ENCODE data around the gene CCDC88B.
A peak's percentile ranks its signal among the peaks of the same experiment; 100 is the strongest.
"Not testable (repeated sequence)": the region's sequence is repeated elsewhere in the genome, so short reads cannot be mapped to it uniquely, and the experiment has no call there.

Gene CCDC88B

DNA sequence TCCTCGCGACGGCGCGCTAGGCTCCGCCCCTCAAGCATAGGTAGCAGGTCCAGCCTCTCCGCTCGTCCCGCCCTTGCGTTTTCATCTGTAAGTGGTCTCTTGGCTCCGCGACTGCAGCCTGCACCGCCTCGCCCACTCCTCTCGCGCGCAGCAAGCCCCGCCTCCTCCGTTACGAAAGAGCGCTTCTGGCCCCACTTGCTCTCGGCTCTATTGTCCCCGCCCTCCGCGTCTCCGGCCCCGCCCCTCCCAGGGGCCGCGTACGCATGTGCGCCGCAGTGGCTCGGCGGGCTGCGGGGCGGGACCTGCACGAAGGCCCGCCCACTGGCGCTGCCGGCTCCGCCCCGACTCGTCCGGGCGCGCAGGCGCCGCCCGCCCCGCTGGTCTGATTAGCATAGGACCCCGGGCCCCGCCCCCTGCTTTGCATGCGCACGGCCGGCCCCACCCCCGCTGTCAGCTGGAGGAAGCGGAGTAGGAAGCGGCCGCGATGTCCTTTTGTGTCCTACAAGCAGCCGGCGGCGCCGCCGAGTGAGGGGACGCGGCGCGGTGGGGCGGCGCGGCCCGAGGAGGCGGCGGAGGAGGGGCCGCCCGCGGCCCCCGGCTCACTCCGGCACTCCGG, 34.8 kb upstream of the CCDC88B start, which contains the start of gene ESRRA:
TSS of gene ESRRA (plus strand) at position 450 of the 616 bp plus-strand sequence. CDS start 1,656 bp downstream, outside the sequence.
- peak; percentile 96 for FAIRE-seq
- peak; percentile 97 for DNase-seq (ENCODE audit: insufficient read length, low spot score)

DNA sequence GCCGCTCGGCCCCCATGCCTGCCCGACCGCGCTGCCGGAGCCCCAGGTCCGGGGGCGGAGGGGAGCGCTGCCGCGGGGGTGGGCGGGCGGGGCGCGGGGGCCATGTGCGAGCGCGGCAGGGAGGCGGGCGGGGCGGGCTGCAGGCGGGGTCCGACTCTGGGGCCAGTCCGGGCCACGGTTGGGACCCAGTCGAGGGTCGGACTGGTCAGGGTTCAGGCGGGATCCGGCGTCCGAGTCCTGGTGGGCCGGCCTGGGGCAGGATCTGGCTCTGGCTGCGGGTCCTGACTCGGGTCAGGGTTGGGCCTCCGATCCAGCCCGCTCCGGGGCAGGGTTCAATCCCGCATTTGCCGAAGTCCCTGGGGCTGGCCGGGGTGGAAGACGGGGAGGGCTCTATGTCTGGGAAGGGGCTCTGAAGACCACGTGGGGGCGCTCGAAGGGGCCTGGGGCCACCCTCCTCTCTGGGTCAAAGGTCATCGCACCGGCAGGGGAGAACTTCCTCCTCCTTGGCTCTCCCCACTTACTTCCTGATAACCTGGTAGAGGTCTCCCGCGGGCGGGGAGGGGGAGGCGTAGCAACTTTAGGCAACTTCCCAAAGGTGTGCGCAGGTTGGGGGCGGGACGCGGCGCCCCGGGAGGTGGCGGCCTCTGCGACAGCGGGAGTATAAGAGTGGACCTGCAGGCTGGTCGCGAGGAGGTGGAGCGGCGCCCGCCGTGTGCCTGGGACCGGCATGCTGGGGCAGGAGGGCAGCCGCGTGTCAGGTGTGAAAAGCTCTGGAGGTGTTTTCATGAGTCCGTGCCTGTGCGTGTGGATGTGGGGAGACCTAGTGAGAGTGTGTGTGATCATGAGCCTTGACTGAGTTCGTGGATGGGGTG, 34.1 kb upstream of the CCDC88B start:
- peak; percentile 88 for FAIRE-seq
- DNase-seq (ENCODE audit: insufficient read length, low spot score), result no peak

DNA sequence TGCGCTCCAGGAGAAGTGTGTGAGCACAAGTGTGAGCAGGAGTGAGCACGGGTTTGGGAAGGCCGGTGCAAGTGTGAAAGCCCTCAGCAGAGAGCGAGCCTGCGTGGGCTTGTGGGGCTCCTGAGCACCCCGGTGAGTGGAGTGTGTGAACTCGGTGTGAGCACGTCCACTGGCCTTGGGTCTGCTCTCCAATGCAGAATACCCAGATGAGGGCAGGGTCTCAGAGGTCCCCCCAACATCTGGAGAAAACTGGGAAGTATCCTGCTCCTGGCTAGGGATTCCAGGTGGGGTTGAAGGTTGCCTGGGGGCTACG, 33.5 kb upstream of the CCDC88B start:
- DNase-seq (ENCODE audit: insufficient read length, low spot score), result no peak
- FAIRE-seq, result no peak

DNA sequence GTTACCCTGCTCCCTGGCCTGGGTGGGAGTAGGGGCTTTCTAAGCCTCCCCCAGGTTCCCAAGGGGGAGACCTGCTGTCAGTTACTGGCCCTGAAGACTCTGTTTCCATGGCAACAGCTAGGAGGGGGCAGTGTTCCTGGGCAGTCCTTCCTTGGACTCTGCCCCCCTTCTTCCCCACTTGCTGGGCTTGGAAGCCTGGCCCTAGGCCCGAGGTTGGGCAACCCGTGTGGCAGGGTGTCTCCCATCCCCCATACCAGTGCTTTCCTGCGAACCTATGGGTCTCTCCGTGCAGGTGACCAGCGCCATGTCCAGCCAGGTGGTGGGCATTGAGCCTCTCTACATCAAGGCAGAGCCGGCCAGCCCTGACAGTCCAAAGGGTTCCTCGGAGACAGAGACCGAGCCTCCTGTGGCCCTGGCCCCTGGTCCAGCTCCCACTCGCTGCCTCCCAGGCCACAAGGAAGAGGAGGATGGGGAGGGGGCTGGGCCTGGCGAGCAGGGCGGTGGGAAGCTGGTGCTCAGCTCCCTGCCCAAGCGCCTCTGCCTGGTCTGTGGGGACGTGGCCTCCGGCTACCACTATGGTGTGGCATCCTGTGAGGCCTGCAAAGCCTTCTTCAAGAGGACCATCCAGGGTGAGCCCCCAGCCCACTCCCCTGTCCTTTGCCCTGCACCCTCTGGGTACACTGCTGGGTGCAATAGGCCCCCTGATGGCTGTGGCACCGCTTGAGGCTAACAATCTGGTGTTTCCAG, 33.0 kb upstream of the CCDC88B start:
- DNase-seq (ENCODE audit: insufficient read length, low spot score) (no peak), FAIRE-seq (no peak)

DNA sequence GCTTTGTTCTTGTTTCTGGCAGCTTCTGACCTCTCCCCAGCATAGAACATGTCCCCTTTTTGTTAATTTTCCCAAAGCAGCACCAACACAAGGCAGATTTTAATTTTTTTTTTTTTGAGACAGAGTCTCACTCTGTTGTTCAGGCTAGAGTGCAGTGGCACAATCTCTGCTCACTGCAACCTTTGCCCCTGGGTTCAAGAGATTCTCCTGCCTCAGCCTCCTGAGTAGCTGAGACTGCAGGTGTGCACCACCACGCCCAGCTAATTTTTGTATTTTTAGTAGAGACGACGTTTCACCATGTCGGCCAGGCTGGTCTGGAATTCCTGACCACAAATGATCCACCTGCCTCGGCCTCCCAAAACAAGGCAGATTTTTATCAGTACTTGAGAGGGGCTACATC, 32.2 kb upstream of the CCDC88B start:
- DNase-seq (ENCODE audit: insufficient read length, low spot score); FAIRE-seq: not testable (repeated sequence)

DNA sequence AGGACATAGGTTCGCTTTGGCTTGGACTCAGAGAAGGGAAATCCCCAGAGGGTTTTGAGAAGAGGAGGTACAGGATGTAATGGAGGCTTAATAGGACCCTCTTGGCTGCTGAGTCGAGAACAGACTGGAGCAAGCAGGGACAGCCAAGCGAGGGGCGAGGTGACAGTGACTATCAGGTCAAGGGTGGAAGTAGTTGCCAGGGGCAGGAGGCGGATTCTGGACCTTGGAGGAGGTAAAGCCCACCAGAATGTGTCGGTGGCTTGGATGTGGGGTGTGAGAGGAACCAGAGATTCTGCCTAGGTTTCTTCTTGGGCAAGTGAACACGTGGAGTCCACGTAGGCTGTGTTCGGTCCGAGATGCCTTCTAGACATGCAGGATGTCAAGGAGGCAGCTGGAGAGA, 27.1 kb upstream of the CCDC88B start:
- DNase-seq (ENCODE audit: insufficient read length, low spot score) (no peak), FAIRE-seq (no peak)

DNA sequence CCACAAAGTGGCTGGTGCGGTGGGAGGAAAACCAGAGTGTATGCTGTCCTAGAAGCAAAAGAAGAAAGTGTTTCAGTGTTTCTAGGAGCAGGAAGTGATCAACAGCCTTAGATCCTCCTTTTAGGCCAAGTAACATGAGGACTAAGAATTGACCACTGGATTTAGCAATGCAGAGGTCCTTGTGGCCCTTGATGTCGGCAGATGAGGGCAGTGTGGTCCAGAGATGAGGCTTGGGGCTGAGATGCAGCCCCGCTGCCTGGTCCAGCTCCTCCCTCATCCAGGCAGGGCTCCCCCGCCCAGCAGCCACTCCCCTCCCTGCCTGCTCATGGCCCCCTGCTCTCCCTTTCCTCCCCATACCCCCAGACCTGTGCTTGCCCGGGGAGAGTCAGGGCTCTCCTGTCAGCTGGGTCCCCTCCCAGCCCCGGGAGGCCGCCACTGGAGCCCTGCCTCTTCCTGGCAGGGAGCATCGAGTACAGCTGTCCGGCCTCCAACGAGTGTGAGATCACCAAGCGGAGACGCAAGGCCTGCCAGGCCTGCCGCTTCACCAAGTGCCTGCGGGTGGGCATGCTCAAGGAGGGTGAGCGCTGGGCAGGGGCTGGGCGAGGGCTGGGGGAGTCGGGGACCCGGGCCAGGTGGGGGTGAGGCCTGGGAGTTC, 26.4 kb upstream of the CCDC88B start:
- DNase-seq (ENCODE audit: insufficient read length, low spot score) (no peak), FAIRE-seq (no peak)

DNA sequence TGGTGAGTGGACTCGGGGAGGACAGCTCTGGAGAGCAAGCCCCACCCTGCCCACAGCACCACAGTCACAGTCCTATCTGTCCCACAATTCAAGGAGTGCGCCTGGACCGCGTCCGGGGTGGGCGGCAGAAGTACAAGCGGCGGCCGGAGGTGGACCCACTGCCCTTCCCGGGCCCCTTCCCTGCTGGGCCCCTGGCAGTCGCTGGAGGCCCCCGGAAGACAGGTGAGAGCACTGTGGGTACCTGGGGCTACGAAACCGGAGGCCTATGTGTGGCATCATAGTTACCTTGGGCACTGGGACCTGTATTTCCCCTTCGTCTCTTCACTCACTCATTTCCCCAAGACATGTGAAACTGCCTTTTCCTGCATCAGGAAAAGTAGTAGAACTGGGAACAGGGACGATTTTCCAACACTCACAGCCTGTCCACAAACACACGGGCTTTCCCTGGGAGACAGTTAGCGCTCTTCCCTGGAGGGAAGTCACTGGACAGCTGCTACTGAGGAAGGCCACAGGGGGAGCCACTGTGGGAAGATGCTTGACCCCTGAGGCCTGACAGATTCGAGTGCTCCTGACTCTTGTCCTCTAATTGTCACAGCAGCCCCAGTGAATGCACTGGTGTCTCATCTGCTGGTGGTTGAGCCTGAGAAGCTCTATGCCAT, 25.7 kb upstream of the CCDC88B start:
- no peak for FAIRE-seq
- DNase-seq (ENCODE audit: insufficient read length, low spot score), result no peak

DNA sequence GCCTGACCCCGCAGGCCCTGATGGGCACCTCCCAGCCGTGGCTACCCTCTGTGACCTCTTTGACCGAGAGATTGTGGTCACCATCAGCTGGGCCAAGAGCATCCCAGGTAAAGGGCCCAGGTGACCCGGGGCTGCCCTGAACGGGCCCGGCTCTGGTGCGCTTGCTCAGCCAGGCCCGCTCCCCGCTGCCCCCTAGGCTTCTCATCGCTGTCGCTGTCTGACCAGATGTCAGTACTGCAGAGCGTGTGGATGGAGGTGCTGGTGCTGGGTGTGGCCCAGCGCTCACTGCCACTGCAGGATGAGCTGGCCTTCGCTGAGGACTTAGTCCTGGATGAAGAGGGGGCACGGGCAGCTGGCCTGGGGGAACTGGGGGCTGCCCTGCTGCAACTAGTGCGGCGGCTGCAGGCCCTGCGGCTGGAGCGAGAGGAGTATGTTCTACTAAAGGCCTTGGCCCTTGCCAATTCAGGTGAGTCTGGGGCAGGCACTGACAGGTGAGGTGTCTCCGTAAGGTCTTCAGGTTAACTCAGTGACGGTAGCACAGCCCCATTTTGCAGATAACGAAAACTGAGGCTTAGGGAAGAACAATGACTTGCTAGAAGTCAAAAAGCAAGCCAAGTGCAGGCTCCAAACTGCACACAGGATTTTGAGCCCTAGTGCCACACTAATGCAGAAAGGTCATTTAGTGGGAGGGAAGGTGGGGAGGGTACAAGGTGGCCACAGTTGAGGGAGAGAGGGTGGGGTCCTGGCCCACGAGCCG, 25.0 kb upstream of the CCDC88B start:
- DNase-seq (ENCODE audit: insufficient read length, low spot score) (no peak), FAIRE-seq (no peak)

DNA sequence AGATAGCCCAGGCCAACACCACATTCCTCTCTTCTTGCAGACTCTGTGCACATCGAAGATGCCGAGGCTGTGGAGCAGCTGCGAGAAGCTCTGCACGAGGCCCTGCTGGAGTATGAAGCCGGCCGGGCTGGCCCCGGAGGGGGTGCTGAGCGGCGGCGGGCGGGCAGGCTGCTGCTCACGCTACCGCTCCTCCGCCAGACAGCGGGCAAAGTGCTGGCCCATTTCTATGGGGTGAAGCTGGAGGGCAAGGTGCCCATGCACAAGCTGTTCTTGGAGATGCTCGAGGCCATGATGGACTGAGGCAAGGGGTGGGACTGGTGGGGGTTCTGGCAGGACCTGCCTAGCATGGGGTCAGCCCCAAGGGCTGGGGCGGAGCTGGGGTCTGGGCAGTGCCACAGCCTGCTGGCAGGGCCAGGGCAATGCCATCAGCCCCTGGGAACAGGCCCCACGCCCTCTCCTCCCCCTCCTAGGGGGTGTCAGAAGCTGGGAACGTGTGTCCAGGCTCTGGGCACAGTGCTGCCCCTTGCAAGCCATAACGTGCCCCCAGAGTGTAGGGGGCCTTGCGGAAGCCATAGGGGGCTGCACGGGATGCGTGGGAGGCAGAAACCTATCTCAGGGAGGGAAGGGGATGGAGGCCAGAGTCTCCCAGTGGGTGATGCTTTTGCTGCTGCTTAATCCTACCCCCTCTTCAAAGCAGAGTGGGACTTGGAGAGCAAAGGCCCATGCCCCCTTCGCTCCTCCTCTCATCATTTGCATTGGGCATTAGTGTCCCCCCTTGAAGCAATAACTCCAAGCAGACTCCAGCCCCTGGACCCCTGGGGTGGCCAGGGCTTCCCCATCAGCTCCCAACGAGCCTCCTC, 24.1 kb upstream of the CCDC88B start:
- not testable (repeated sequence) for DNase-seq (ENCODE audit: insufficient read length, low spot score); FAIRE-seq

DNA sequence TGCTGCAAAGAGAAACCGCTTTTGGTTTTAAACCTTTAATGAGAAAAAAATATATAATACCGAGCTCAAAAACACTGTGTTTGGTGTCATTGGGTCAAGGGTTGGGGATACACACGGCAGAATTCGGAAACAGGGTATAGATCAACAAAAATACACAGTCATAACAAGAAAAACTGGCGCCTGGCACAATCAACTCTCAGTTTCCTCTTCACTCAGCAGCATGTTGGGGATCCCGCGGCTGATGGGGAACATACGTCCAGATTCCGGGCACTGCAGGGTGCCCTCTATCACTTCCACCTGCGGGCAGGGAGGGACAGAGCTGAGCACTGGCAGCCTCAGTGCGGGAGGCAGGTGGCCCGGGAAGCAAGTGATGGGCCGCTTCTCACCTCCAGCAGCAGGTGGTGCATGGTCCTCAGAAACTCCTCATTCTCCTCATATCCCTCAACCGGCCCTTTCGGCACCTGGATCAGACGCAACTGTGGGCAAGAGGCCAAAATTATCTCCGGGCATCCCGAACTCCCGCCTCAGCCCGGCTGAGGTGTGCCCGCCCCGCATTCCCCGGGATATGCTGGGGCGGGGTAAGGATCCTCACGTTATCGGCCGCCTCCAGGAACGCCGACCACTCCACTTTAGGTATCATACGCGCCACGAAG, 23.2 kb upstream of the CCDC88B start:
- peak; percentile 54 for FAIRE-seq
- DNase-seq (ENCODE audit: insufficient read length, low spot score), result no peak

DNA sequence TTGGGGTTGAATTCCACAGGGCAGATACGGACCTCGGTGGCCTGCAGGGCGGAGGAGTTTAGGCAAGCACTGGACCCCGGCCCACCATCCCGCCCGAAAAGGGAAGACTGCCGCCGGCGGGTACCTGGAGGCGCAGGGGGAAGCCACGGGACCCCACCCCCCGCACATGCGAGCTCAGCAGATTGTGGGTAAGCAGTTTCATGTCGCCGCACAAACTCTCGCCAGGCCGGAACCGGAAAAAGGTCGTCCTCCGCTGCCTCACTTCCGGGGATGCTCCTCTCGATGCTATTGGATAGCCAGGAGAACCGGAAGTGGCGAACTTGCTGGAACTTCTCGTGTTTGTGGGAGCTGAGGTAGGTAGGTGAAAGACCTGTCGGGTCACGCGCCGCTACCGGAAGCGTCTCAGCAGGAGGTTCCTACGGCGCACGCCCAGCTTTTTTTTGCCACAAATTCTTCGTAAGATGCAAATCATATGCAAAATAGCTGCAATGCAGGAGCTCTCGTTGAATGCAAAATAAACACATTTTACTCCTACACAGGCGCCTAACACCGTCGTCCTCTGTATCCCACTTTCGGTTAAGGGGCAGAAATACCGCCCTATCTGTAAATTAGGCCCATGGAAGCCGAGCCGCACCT, 22.6 kb upstream of the CCDC88B start, which contains the start of gene TRMT112:
TSS of gene TRMT112 (minus strand) at position 235 of the 636 bp plus-strand sequence. CDS start at position 202, 33 bp downstream.
- FAIRE-seq (peak; percentile 100), DNase-seq (ENCODE audit: insufficient read length, low spot score) (peak; percentile 98)

DNA sequence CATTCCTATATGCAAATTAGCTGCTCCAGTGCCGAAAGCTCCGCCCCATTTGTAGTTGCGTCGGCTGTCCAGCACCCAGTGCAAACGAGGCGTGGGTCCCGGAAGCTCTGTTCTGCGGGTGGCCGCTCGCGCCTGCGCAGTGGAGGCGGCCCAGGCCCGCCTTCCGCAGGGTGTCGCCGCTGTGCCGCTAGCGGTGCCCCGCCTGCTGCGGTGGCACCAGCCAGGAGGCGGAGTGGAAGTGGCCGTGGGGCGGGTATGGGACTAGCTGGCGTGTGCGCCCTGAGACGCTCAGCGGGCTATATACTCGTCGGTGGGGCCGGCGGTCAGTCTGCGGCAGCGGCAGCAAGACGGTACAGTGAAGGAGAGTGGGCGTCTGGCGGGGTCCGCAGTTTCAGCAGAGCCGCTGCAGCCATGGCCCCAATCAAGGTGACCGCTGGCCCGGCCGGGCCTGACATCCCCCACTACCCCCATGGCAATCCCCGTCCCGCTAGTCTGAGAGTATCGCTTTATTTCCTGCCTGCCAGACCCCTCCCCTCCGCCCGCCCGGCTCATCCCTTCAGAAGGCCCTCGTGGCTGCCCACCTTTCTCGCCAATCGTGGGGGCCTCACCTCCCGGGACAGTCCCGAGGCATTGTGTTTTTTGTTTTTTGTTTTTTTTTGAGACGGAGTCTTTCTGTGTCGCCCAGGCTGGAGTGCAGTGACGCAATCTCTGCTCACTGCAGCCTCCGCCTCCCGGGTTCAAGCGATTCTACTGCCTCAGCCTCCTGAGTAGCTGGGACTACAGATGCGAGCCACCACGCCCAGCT, 21.8 kb upstream of the CCDC88B start, which contains the start of gene PRDX5:
TSS of gene PRDX5 (plus strand) at position 161 of the 805 bp plus-strand sequence. CDS start at position 256, 95 bp downstream.
- DNase-seq (ENCODE audit: insufficient read length, low spot score), result peak; percentile 94
- no peak for FAIRE-seq

DNA sequence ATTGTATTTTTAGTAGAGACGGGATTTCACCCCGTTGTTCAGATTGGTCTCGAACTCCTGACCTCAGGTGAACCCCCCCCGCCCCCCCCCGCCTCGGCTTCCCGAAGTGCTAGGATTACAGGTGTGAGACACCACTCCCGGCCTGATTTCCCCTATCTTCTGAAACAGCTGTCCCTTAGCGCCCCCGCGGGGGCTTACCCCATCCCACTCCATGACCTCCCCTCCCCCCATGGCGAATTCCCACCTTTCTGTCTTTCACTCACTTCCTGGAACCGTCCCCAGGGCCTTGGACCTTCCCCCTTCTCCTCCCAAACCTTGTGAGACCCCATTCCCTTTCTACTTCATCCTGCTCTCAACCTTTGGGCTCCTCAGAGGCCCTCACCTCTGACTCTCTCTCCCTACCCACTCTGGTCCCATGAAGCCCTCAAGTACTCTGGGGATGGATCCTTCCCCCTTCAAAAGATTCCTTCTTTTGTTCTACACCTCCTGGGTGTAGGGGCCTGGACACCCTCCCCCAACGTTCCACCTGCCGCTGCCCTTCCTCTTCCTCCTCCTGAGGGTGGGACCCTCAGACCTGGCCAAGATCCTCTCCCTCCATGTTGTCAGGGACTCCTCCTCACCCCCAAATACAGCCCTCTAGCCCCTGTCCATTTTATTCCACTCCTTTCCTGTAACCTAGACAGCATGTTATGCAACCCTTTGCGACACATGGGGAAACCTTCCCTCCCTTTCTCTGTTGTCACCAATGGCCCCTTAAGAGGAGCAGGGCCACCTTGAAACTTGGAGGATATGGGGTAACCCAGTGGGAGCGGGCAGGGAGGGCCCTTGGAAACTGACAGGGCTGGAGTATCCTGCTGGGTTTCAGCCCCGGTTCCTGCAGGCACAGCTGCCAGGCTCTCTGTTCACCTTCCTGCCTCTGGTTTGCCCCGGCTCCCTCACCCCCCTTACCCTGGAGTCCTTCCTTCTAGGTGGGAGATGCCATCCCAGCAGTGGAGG, 20.9 kb upstream of the CCDC88B start:
- FAIRE-seq, result peak; percentile 52
- no peak for DNase-seq (ENCODE audit: insufficient read length, low spot score)

DNA sequence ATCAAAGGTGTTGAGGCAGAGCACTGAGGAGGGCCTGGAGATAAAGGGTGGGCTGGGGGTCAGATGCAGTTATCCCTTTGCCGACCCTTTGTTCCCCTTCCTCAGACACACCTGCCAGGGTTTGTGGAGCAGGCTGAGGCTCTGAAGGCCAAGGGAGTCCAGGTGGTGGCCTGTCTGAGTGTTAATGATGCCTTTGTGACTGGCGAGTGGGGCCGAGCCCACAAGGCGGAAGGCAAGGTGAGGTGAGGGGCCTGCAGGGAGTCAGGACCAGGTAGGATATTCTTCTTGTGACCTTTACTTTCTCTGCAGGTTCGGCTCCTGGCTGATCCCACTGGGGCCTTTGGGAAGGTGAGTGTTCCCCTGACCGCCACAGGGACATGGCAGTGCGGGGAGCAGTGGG, 19.4 kb upstream of the CCDC88B start:
- FAIRE-seq (no peak), DNase-seq (ENCODE audit: insufficient read length, low spot score) (no peak)

DNA sequence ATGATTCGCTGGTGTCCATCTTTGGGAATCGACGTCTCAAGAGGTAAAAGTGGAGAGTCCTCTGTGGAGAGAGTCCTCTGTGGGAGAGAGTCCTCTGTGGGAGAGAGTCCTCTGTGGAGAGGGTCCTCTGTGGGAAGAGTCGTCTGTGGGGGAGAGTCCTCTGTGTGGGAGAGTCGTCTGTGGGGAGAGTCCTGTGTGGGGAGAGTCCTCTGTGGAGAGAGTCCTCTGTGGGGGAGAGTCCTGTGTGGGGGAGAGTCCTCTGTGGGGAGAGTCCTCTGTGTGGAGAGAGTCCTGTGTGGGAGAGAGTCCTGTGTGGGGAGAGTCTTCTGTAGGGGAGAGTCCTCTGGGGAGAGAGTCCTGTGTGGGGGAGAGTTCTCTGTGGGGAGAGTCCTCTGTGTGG, 19.0 kb upstream of the CCDC88B start:
- DNase-seq (ENCODE audit: insufficient read length, low spot score), result no peak
- FAIRE-seq, result no peak

All from GM19239 (cell line).